GM21390 (cell line): ENCODE results near the gene CCSAP.
"Not testable (repeated sequence)": the region's sequence is repeated elsewhere in the genome, so short reads cannot be mapped to it uniquely, and the experiment has no call there.

Experiments
- ATAC-seq: cut with Tn5 transposase; IDR thresholded peaks from one replicate; pipeline ENCODE4 v1.9.1; 2021; ENCODE audit not compliant: unreplicated experiment

Gene CCSAP, protein sequence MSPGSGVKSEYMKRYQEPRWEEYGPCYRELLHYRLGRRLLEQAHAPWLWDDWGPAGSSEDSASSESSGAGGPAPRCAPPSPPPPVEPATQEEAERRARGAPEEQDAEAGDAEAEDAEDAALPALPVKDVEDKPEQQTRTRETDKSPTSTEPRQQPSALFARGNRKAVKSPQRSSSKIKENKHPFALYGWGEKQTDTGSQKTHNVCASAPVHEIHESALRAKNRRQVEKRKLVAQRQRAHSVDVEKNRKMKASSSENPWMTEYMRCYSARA

DNA sequence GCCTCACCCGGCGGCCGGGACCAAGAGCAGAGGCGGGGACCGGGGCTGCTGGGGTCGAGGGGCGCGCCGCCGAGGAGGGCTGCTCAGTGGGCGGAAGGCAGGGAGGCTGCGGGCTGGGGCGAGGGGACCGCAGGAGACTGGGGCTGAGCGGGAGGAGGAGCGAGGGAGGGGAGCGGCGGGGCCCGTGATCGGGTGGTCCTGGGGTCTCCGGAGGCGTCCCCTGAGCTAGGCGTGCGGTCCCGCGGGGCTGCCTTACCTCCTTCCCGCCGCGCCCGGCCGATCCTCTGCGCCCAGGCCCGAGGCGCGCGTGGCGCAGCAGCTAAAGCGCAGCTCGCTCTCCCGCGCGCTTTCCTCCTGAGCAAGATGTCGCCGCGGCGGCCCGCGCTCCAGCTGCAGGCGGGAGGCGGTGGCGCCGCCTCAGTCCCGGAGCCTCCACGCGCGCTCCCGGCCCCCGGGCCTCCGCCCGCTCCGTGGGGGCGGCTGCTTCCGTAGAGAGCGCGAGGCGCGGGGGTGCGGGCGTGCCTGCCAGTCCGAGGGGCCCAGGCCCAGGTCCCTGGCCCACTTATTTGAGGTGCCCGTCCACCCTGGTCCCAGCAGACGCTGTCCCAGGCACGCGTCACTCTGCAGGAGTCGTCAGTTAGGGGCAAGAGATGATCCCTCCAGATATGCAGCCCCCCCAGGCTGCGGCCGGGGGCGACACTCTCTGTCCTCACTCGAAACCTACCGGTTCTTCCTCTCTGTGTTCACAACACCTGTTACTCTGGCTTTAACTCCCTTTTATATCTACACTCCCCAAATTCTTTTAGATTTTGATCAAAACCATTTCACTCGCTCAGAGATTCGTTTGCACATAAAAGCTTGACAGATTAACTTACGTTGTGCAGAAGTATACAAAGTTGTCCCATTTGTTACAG, at the start of gene CCSAP:
CCSAP (minus strand) TSS at position 392 of the 914 bp plus-strand sequence. CDS start 582 bp downstream, outside the sequence.
- peak; percentile 38 for ATAC-seq

DNA sequence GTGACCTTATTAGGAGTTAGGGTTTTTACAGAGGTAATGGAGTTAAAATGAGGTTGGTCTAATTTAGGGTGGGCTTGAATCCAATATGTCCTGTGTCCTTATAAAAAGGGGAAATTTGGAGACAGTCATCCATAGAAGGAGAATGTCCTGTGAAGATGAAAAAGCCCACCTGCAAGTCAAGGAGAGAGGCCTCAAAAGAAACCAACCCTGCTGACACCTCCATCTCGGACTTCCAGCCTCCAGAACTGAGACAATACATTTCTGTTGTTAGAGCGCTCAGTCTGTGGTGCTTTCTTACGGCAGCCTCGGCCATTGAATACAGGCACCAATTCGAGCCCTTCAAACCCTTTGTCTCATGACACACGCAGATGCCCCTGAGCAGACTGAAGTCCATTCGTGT, 47.3 kb upstream of the CCSAP start:
- no peak for ATAC-seq

DNA sequence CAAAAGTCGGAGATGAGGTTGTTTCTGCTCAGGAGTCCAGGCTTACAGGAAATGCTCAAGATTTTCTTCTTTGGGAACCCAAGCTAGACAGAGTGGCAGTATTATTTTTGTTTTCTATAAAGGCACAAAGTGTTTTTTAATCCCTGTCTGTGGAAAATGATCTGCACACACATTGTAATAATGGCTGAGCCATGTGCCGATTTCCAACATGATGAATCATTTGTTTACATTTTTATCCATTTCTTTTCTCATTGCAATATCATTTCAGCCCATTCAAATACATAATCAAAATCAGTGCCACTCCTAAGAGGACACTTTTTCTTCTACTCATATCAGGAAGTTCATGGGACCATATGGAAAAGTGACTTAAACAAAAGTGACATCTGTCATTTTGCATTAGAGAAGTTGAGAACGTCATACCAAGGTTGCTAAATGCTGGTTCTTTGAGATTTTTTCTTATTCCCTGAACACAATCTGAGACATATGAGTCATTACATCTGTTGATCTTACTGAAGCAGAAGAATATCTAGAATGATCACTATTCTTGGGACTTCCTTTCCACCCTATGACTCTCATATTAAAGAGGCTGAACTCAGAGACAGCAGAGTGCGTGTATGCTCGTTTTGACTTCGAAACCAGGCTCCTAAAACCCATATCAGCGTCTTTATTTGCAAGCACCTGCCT, 46.2 kb upstream of the CCSAP start:
- no peak for ATAC-seq

DNA sequence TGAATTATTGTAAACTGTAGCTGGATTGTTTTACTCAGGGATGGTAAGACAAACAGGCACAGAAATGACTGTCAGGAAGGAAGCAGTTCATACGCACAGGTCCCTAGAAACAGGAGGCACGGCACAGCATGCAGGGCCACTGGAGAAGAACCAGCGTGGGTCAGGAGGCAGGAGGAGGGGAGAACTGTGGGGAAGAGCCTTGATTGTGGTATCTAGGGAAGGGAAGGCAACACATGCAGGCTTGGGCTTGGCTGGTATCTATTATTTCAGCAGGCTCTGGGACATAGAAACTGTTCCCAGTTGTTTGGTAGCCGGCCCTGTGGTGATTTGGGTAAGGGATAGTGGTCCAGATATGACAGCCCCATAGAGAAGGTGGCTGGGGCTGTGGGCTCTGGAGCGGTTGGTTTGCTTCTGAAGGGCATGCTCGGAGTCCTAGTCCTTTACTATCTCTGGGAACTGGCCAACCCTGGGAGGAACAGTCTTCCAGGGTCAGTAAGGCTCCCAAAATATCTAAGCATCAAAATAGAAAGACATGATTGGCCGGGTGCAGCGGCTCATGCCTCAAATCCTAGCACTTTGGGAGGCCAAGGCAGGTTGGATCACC, 43.1 kb upstream of the CCSAP start:
- no peak for ATAC-seq

DNA sequence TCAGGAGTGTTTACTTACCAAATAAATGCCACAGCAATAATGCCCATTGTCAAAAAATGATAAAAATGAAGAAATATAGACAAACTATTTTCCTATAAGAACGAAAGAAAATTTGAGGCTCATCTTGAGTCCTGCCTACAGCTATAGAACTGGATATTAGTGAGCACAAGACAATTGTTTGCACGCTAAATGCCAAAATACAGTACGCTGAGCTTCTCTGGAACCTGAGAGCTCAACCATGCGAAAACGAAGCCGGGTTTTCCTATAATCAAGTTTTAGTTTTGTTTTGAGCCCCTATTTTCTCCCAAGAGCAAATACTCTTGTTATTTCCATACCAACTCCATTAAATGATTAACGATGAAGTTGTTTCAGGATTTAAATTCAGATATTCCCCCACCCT, 42.0 kb upstream of the CCSAP start:
- ATAC-seq, result no peak

DNA sequence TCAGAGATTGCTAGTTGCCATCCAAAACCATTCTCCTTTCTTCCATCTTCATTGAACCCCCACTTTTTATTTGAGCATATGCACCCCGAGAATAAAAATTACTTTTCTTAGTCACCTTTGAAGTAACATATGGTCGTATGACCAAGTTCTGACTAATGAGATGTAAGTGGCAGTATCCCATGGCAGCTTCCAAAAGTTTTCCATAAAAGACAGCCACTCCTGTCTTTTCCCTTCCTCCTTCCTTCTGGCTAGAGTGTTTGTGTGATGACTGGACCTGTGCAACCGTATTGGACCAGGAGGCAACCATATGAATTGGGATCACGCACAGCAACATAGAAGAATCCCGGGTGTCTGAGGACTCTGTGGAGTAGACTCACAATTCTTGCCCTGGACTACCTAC, 41.1 kb upstream of the CCSAP start:
- ATAC-seq, result no peak

DNA sequence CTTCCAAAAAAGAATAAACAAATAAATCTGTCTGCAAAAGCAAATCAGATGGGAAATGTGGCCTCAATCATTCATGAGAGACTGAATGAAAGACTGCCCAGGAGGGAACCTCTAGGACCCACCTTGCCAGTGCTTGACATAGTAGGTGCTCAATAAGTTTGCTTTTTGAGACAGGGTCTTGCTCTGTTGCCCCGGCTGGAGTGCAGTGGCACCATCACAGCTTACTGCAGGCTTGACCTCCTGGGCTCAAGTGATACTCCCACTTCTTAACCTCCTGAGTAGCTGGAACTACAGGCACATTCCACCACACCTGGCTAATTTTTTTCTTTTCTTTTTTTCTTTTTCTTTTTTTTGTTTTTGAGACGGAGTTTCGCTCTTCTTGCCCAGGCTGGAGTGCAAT, 40.3 kb upstream of the CCSAP start:
- ATAC-seq, result no peak

DNA sequence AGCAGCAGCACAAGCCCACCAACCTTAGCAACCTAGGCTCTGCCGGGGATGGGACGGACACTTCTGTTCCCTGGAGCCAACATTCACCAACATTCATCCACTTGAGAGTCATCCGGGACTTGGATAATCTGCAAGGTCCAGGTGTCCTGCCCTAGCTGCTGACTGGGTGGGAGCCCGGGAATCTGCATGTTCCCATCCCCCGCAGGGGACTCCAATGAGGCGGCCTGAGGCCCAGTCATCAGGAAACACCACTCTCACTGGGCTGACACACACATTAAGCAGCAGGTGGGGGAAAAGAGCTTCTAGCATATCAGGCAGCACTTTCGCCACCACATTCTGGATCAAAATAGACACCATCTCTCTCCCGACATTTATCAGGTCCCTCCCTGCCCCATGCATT, 38.4 kb upstream of the CCSAP start:
- no peak for ATAC-seq

DNA sequence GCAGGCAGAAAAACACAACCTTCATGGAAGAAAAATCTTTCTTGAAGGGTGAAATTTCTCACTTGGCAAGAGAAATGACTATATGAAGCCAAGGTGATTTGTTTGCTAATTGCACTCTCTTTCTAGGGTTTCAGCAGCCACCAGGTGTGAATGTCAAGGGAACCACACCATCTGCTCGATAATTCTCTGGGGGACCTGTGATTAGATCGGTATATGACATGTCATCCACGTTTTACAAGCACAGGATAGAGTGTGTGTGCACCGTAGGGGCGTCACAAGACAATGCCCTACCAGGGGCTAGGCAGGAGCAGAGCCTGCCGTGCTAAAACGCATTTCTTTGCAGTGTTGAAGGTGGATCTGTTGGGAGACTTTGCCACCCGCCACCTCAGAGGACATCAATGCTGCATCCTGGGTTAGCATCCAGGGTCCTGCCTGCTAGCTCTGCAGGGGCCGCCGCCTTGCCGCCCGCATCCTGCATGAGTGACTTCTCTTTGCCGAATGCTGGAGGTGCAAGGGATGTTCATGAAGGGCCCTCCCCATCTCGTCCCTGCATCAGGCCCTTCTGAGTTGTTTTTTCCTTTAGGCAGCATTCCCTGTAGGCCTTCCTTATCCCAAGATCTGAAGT, 37.8 kb upstream of the CCSAP start:
- peak; percentile 60 for ATAC-seq

DNA sequence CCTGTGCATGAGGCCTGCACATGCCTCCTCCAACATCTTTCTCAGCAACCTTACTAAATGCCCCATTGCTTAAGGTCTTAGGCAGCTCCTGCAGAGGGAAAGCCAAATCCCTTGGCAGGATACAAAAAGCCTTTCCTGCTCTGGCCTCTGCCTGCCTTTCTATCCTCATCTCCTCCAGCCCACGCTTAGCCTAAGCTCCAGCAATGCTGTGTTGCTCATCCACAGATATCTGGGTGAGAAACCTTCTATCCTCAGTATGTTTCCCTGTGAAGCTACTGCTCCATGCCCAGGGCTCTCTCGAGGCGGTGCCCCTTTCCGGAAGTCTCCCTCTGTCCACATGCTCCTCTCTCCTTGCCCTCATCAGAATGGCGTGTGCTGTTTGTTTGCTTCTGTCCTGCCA, 37.0 kb upstream of the CCSAP start:
- ATAC-seq, result no peak

DNA sequence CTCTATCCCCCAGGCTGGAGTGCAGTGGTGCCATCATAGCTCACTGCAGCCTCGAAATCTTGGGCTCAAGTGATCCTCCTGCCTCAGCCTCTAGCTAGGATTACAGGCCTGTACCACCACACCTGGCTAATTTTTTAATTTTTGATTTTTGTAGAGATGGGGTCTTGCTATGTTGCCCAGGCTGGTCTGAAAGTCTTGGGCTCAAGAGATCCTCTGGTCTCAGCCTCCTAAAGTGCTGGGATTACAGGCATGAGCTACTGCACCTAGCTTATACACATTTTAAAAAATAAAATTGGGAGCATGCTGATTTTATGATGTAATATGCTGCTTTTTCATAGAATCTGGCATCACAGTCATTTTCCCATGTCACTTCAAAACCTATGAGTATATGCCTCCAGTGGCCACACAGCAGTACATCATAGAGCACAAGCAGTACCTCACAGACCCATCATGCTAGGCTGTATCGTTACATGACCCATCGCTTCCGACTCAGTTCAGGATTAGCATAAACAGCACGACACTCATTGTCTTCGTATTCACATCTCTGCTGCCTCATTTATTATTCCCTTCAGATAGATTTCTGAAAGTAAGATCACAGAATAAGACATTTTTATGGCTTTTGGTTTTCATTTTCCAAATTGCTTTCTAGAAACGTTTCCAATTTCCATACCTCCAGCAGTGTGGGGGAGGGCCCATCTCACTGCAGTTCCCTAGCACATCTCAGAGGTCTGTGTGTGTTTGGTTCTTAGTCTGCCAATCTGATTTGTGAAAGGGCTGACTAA, 35.9 kb upstream of the CCSAP start:
- ATAC-seq, result no peak

DNA sequence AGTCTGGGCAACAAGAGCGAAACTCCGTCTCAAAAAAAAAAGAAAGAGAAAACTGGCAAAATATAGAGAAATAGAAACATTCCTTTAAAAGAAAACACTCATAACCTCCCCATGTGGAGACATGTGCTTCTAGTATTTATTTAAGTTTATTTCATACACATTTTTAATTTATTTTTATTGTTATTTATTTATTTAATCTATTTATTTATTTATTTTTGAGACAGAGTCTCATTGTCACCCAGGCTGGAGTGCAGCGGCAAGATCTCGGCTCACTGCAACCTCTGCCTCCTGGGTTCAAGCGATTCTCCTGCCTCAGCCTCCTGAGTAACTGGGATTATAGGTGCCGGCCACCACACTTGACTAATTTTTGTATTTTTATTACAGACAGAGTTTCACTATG, 35.2 kb upstream of the CCSAP start:
- ATAC-seq, result not testable (repeated sequence)

DNA sequence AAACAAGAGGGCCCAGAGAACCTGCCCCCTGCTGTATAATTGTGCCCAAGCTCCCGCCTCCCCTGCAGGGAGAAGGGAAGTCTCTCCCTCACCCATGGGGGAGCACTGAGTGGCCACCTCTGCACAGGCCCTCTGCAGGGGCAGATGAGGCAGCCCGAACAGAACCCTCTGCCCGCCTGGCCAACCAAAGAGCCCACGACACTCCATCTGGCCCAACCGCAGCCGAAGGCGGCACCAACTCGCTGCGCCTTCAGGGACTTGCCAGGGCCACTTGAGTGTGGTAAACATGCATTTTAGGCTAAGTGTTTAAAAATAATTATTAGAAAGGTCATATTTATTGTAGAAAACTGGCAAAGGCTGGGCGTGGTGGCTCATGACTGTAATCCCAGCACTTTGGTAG, 34.6 kb upstream of the CCSAP start:
- ATAC-seq, result no peak

DNA sequence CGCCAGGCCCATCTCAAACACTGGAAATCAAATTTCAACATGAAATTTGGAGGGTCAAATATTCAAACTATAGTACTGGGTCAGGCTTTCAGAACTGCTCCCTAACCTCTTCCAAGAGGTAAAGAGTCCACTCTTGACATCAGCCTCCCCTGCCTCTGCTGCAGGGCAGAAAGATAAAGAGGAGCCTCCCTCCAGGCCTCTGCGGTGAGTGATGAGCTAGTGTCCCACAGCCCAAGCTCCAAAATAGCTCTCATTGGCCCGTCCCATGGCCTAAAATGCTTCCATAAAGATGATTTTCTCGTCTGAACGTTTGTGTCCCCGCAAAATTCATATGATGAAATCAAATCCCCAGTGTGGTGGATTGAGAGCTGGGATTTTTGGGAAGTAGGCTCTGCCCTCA, 33.7 kb upstream of the CCSAP start:
- ATAC-seq, result no peak

DNA sequence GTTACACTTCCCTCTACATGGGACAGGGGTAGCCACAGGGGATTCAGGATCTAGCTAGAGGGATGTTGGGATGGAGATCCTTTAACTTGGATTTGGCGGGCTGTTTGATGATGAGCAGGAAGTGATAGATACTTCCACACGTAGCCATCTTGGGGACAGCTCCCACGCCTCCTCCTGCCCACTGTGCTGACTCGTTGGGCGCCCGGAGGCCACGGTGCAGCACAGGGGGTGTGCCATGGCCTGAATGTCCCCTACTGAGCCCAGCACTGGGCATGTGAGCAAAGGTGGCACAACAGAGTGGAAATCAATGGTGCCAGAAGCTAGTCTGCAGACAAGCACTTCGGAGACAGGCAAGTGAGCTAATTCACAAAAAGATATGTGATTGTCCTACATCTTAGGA, 31.6 kb upstream of the CCSAP start:
- ATAC-seq, result no peak

DNA sequence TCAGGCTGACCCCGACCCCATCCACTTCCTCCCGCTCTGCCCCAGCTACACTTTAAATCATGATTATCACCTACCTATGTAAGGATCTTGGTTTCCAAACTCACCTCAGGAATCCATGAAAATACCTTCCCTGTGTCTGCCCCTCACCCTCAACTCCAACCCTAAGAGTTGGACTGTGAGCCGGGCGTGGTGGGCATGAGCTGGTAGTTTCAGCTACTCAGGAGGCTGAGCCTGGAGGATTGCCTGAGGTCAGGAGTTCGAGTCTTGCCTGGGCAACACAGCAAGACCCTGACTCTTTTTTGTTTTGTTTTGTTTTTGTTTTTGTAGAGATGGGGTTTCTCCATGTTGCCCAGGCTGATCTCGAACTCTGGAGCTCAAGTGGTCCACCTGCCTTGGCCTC, 30.5 kb upstream of the CCSAP start:
- no peak for ATAC-seq

DNA sequence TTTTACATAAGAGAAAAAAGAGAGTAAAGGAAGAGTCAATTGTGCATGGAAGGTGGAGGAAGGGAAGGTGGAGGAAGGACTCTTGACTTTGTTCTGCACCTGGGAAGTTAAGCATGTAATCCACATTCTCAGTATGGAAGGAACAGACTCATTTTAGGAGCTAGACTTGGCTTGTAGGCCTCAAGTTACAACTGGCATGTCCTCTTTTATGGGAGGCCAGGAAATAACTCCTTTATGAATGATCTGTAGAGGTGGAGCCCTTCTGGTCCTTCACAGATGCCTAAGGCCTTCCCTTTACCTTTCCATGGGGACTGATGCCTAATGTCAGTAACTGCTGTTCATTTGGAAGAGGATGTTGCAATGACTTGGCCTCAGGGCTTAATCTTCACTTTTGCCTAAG, 29.4 kb upstream of the CCSAP start:
- no peak for ATAC-seq

DNA sequence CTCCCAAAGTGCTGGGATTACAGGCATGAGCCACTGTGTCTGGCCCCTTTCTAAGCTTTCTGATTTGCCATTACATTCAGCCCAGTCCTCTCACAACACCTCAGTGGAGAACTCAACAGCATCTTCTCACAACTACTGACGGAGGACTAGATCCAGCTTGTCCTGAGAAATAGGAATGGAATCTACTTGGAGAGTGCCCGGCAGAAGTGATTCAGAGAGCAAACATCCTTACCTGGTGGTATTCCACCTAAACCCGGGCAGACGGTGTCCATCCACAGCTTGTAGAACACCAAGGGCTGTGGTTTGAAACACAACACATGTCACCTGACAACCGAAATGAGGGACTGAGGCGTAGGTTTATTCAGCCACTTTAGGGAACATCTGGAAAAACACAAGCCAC, 28.8 kb upstream of the CCSAP start:
- ATAC-seq, result no peak

DNA sequence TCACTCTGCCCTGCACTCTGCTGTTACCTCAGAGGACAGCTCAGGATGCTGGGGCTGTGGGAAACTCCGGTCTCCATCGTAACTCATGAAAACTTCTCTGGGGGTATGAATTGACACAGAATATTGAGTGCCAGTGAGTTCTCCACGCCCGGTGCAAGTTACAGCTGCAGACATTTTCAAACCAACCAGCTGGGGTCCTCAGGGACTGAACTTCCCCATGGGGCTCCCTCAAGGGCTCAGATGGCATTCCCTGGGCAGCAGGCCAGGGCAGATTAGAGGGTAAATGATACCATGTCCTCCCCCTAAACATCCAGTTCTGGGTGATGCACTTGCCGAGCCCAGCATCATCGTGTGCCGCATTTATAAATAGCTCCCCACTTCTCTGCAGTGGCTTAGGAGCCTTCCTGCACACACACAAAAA, 27.8 kb upstream of the CCSAP start:
- ATAC-seq, result no peak

DNA sequence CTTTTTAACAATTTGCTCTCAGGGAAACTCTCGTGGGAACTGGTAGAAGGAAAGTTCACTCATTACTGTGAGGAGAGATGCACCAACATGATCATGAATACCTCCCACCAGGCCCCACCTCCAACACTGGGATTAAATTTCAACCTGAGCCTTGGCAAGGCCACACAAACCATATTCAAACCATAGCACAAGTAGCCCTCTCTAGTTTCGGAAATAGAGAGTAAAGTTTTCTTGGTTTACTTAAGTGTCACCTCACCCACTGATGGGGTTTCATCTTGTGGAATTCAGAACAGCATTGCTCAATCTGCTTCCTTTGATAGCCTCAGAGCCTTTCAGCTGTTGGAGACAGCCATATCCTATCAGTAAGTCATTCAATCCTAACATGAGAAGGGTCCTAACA, 25.5 kb upstream of the CCSAP start:
- ATAC-seq, result peak; percentile 76
